OCI-M1 (cell line): ENCODE measurements around the gene TLCD2.
A peak's percentile ranks its signal among the peaks of the same experiment; 100 is the strongest.
"Not testable (repeated sequence)": the region's sequence is repeated elsewhere in the genome, so short reads cannot be mapped to it uniquely, and the experiment has no call there.

Experiments
- DNase-seq: peaks from one replicate; lab custom pipeline; 2025; lab: John Stamatoyannopoulos, UW

TLCD2 gene

GRCh38 chr17:1716076-1716911 is 6.1 kb upstream of the TLCD2 start:
- peak; percentile 99 for DNase-seq

GRCh38 chr17:1715803-1716075 is 5.6 kb upstream of the TLCD2 start:
- no peak for DNase-seq

GRCh38 chr17:1714980-1715802 is 5.0 kb upstream of the TLCD2 start:
- DNase-seq: peak; percentile 69

GRCh38 chr17:1714427-1714979 is 4.3 kb upstream of the TLCD2 start:
- DNase-seq: peak; percentile 85

- DNase-seq: peak; percentile 58
Observed at GRCh38 chr17:1713878-1714426, 3.8 kb upstream of the TLCD2 start.

GRCh38 chr17:1713160-1713877 is 3.1 kb upstream of the TLCD2 start:
- no peak for DNase-seq

GRCh38 chr17:1712271-1712670 is 2.1 kb upstream of the TLCD2 start:
- no peak for DNase-seq

GRCh38 chr17:1711804-1712203 is 1.6 kb upstream of the TLCD2 start:
- no peak for DNase-seq

- DNase-seq: no peak
Observed at GRCh38 chr17:1710807-1711553, 803 bp upstream of the TLCD2 start.

GRCh38 chr17:1709403-1709951 is 700 bp downstream of the TLCD2 start:
- DNase-seq: no peak

GRCh38 chr17:1708791-1709346 is 1.3 kb downstream of the TLCD2 start:
- DNase-seq: not testable (repeated sequence)

GRCh38 chr17:1707107-1707506 is 3.1 kb downstream of the TLCD2 start:
- no peak for DNase-seq

- peak; percentile 68 for DNase-seq
Observed at GRCh38 chr17:1705004-1705403, 5.2 kb downstream of the TLCD2 start.

GRCh38 chr17:1703063-1703462 is 7.1 kb downstream of the TLCD2 start:
- no peak for DNase-seq

GRCh38 chr17:1699891-1700290 is 10.3 kb downstream of the TLCD2 start:
- not testable (repeated sequence) for DNase-seq

- no peak for DNase-seq
Observed at GRCh38 chr17:1697681-1698080, 12.5 kb downstream of the TLCD2 start.

- no peak for DNase-seq
Observed at GRCh38 chr17:1695365-1695764, 14.8 kb downstream of the TLCD2 start.

- DNase-seq: no peak
Observed at GRCh38 chr17:1693339-1693738, 16.8 kb downstream of the TLCD2 start.

GRCh38 chr17:1690544-1691221 is 19.5 kb downstream of the TLCD2 start:
- no peak for DNase-seq

GRCh38 chr17:1688405-1688804 is 21.8 kb downstream of the TLCD2 start:
- DNase-seq: not testable (repeated sequence)
